ENCODE measurements around the gene AKR7A3. TPM values are rescaled to one million over a fixed set of nuclear protein-coding genes. Genes with fewer than 3 reads are reported as not detected.

The AKR7A3 gene
- total RNA-seq, 2 donors from 2014 or later = 57.4 to 479 TPM

DNA sequence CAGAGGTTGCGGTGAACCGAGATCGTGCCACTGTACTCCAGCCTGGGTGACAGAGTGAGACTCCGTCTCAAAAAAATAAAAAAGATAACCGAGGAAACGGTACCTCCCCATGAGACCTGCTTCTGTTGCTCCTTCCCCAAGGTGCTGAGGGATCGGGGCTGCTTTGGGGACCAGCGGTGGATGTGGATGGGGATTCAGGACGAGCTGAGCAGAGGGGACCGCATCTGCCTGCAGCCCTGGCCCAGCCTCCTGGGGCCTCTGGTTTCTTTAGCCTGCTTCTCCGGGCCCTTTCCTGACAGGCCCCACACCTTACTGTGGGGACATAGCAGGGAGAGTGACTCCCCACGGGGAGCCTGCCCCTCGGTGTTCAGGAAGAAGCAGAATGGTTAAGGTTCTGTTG lies 40.6 kb upstream of the AKR7A3 start:
- no peaks in the 10 kb centered on the region for H3K27me3 ChIP-seq
- DNase-seq = no peak
- ATAC-seq = no peak
- H3K36me3 ChIP-seq (replicated peaks in 1 of 2; ENCODE audit: insufficient read depth in 1 of 2, low read depth in 2 of 2) = peaks cover 0 to 15% of the 10 kb centered on the region in 2 donors
- no peaks in the 10 kb centered on the region for H3K9me3 ChIP-seq
- H3K4me3 ChIP-seq = no peak overlapping the region
- no peak overlapping the region for H3K27ac ChIP-seq
- TF ChIP-seq POLR2A (IDR thresholded peaks at IDR 0.05) = no peak
- no peaks in the 10 kb centered on the region for H3K4me1 ChIP-seq
- WGBS, 2 donors = 84 to 88% methylated on average over 10 to 13 of the region's 13 CpGs
- intact Hi-C loops (cut with DNase I) = no loop called here

DNA sequence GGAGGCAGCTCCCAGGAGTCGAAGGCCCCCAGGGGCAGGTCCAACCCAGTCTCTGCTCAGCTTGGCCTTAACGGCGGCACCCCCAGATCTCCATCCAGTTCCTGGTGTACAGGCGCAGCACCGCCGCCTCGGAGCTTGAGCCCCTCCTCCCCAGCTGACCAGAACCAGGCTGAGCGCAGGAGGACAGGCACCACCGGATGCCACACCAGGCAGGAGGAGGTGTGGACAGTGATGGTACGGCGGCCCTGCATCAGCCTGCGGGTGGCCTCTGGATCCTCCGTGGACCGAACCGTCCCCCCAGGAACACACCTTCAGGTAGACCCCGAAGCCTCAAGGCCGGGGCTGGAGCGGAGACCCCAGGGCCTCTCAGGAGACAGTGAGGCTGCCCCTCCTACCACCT lies 39.9 kb upstream of the AKR7A3 start:
- Histone ChIP-seq H3K27me3 (no peaks in the 10 kb centered on the region), H3K4me3 (no peak overlapping the region), H3K9me3 (no peaks in the 10 kb centered on the region), H3K4me1 (no peaks in the 10 kb centered on the region), H3K27ac (no peak overlapping the region), H3K36me3 (replicated peaks in 1 of 2; ENCODE audit: insufficient read depth in 1 of 2, low read depth in 2 of 2) (peaks cover 0 to 15% of the 10 kb centered on the region in 2 donors)
- TF ChIP-seq, protein P1, sequence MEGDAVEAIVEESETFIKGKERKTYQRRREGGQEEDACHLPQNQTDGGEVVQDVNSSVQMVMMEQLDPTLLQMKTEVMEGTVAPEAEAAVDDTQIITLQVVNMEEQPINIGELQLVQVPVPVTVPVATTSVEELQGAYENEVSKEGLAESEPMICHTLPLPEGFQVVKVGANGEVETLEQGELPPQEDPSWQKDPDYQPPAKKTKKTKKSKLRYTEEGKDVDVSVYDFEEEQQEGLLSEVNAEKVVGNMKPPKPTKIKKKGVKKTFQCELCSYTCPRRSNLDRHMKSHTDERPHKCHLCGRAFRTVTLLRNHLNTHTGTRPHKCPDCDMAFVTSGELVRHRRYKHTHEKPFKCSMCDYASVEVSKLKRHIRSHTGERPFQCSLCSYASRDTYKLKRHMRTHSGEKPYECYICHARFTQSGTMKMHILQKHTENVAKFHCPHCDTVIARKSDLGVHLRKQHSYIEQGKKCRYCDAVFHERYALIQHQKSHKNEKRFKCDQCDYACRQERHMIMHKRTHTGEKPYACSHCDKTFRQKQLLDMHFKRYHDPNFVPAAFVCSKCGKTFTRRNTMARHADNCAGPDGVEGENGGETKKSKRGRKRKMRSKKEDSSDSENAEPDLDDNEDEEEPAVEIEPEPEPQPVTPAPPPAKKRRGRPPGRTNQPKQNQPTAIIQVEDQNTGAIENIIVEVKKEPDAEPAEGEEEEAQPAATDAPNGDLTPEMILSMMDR (IDR thresholded peaks at IDR 0.05) = no peak
- TF ChIP-seq POLR2A (IDR thresholded peaks at IDR 0.05) = no peak
- DNase-seq = no peak
- ATAC-seq = no peak
- intact Hi-C loops (cut with DNase I) = no loop called here
- WGBS, 2 donors = 88 to 97% methylated on average over 4 to 14 of the region's 18 CpGs

DNA sequence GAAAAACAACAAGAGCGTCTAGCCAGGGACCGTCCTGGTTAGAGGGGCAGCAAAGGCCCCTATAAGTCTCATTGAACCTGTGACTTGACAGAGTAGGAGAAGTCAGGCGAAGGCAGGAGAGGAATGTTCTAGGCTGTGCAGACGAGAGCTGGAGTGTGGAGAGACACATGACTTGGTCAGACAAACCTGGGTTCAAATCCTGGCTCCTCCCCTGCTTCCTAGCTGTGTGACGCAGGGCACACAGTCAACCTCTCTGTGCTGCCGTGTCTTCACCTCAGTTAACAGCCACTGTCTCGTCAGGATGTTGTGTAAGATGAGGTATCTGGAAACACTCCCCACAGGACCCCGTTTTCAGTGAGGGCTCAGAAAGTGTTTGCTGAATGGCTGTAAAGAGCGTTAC lies 39.2 kb upstream of the AKR7A3 start:
- H3K4me3 ChIP-seq = no peak overlapping the region
- intact Hi-C loops (cut with DNase I) = no loop called here
- no peaks in the 10 kb centered on the region for H3K9me3 ChIP-seq
- 84 to 91% methylated on average over 9 of the region's 9 CpGs for WGBS, 2 donors
- no peak overlapping the region for H3K27ac ChIP-seq
- DNase-seq (no peak), ATAC-seq (no peak)
- no peaks in the 10 kb centered on the region for H3K4me1 ChIP-seq
- H3K36me3 ChIP-seq (replicated peaks in 1 of 2; ENCODE audit: insufficient read depth in 1 of 2, low read depth in 2 of 2) = peaks cover 0 to 15% of the 10 kb centered on the region in 2 donors
- no peaks in the 10 kb centered on the region for H3K27me3 ChIP-seq
- TF ChIP-seq, protein P1 (IDR thresholded peaks at IDR 0.05) = no peak
- no peak for TF ChIP-seq POLR2A (IDR thresholded peaks at IDR 0.05)

DNA sequence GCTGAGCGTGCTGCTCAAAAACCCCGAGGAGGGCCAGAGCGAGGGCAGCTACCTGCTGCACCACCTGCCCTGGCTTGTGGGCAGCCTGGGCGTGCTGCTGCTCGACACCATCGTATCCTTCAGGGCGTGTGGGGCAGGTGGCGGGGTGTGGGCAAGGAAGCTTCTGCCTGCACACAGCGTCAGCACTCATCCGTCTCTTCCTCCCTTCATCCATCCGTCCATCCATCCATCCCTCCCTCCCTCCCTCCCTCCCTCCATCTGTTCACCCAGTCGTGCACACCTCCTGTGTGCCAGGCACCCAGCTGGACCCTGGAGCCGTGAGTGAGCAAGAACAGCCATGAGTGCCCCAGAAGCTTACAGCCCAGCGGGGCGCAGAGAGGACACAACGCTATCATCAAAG lies 38.7 kb upstream of the AKR7A3 start:
- 89 to 91% methylated on average over 8 to 16 of the region's 16 CpGs for WGBS, 2 donors
- Histone ChIP-seq H3K4me3 (no peak overlapping the region), H3K27me3 (no peaks in the 10 kb centered on the region), H3K36me3 (replicated peaks in 1 of 2; ENCODE audit: insufficient read depth in 1 of 2, low read depth in 2 of 2) (peaks cover 0 to 15% of the 10 kb centered on the region in 2 donors), H3K27ac (no peak overlapping the region), H3K4me1 (no peaks in the 10 kb centered on the region), H3K9me3 (no peaks in the 10 kb centered on the region)
- ATAC-seq (no peak), DNase-seq (no peak)
- TF ChIP-seq POLR2A (IDR thresholded peaks at IDR 0.05) = no peak
- TF ChIP-seq, protein P1 (IDR thresholded peaks at IDR 0.05) = no peak
- intact Hi-C loops (cut with DNase I) = no loop called here

DNA sequence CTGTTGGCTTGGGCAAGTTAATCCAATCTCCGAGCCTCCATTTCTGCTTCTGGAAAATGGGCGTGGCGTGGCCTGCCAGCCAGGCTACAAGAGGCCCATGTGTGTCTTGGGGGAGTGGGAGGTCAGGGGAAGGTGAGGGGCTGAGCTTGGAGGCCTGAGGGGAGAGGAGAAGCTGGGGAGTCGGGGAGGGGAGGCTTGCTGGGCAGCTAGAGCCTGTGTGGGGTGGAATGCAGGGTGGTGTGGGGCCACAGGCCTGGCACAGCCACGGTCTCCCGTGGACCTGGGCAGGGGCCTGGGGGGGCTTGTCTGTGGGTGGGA lies 38.1 kb upstream of the AKR7A3 start:
- WGBS, 2 donors = 64 to 91% methylated on average over 5 of the region's 6 CpGs
- DNase-seq = no peak
- Histone ChIP-seq H3K4me1 (no peaks in the 10 kb centered on the region), H3K27me3 (no peaks in the 10 kb centered on the region), H3K27ac (no peak overlapping the region), H3K4me3 (no peak overlapping the region), H3K9me3 (no peaks in the 10 kb centered on the region), H3K36me3 (replicated peaks in 1 of 2; ENCODE audit: insufficient read depth in 1 of 2, low read depth in 2 of 2) (peaks cover 0 to 15% of the 10 kb centered on the region in 2 donors)
- ATAC-seq = no peak
- TF ChIP-seq, protein P1 (IDR thresholded peaks at IDR 0.05) = no peak
- TF ChIP-seq POLR2A (IDR thresholded peaks at IDR 0.05) = no peak
- intact Hi-C loops (cut with DNase I) = no loop called here

All from body of pancreas (tissue), 4 donors.